ENCODE results near the gene AGMAT.
"Not testable (repeated sequence)": the region's sequence is repeated elsewhere in the genome, so short reads cannot be mapped to it uniquely, and the experiment has no call there.

Gene AGMAT

DNA sequence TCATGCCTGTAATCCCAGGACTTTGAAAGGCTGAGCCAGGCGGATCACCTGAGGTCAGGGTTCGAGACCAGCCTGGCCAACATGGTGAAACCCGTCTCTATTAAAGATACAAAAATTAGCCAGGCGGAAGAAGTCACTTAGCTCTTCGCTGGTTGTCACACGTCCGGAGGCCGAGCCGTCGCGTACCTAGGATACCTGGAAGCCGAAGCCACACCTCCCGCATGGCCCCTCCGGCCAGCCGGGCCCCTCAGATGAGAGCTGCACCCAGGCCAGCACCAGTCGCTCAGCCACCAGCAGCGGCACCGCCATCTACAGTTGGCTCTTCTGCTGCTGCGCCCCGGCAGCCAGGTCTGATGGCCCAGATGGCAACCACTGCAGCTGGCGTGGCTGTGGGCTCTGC, 19.5 kb upstream of the AGMAT start:
- H3K79me1 ChIP-seq (ENCODE audit: low read length): not testable (repeated sequence)

DNA sequence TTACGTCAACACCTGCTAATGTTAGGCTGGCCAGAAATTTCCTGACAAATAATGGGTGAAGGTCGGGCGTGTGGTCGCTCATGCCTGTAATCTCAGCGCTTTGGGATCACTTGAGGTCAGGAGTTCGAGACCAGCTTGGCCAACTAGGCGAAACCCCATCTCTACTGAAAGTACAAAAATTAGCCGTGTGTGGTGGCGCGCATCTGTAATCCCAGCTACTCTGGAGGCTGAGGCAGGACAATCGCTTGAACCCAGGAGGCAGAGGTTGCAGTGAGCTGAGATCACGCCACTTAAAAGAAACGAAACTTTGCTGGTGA, 19.1 kb upstream of the AGMAT start:
- peak overlapping the region; percentile 68 for H3K4me2 ChIP-seq (ENCODE audit: low read length)
- H3K9ac ChIP-seq (ENCODE audit: low read length); H3K23ac ChIP-seq (ENCODE audit: low read length); H2AK5ac ChIP-seq (ENCODE audit: low read length); H2BK120ac ChIP-seq (ENCODE audit: insufficient read depth, low read length, poor library complexity); H2AFZ ChIP-seq (ENCODE audit: insufficient read depth, low read length, poor library complexity); H3K4me3 ChIP-seq (ENCODE audit: low read depth, low read length); H3K27me3 ChIP-seq (ENCODE audit: insufficient read depth, low read length); H3K79me2 ChIP-seq (ENCODE audit: control insufficient read depth, insufficient read depth, low read length, poor library complexity); H3K9me3 ChIP-seq (ENCODE audit: insufficient read depth, low read depth, low read length); DNase-seq; H3K36me3 ChIP-seq (ENCODE audit: control insufficient read depth in 1 of 2, insufficient read depth in 2 of 2, low read length in 2 of 2); H4K91ac ChIP-seq (ENCODE audit: low read depth, low read length); H2BK12ac ChIP-seq (ENCODE audit: low read length); H3K14ac ChIP-seq (ENCODE audit: low read length); H2BK5ac ChIP-seq (ENCODE audit: low read depth, low read length, poor library complexity); H3K27ac ChIP-seq (ENCODE audit: low read depth, low read length); H3K79me1 ChIP-seq (ENCODE audit: low read length); H3K4me1 ChIP-seq (ENCODE audit: control insufficient read depth in 1 of 2, insufficient read depth in 2 of 2, low read length in 2 of 2): not testable (repeated sequence)
- H3K18ac ChIP-seq (ENCODE audit: low read length): peak overlapping the region; percentile 30
- peak overlapping the region; percentile 51 for H4K12ac ChIP-seq (ENCODE audit: low read depth, low read length)
- peak overlapping the region; percentile 79 for H4K8ac ChIP-seq (ENCODE audit: low read depth, low read length)
- peak overlapping the region; percentile 12 for H3K4ac ChIP-seq (ENCODE audit: low read depth, low read length)
- no CpG with 5 or more reads among the region's 13 CpGs for WGBS (ENCODE audit: extremely low coverage, insufficient coverage, insufficient read length)

More for the DNA sequence above, 19.5 kb upstream of the AGMAT start:
- not testable (repeated sequence) for H3K14ac ChIP-seq (ENCODE audit: low read length); H4K91ac ChIP-seq (ENCODE audit: low read depth, low read length); H4K12ac ChIP-seq (ENCODE audit: low read depth, low read length); H3K4me1 ChIP-seq (ENCODE audit: control insufficient read depth in 1 of 2, insufficient read depth in 2 of 2, low read length in 2 of 2); H3K4me3 ChIP-seq (ENCODE audit: low read depth, low read length); H3K4me2 ChIP-seq (ENCODE audit: low read length); H2BK120ac ChIP-seq (ENCODE audit: insufficient read depth, low read length, poor library complexity); H3K9me3 ChIP-seq (ENCODE audit: insufficient read depth, low read depth, low read length); H3K9ac ChIP-seq (ENCODE audit: low read length); H2BK12ac ChIP-seq (ENCODE audit: low read length); H2AFZ ChIP-seq (ENCODE audit: insufficient read depth, low read length, poor library complexity); H3K23ac ChIP-seq (ENCODE audit: low read length); DNase-seq; H3K36me3 ChIP-seq (ENCODE audit: control insufficient read depth in 1 of 2, insufficient read depth in 2 of 2, low read length in 2 of 2); H3K4ac ChIP-seq (ENCODE audit: low read depth, low read length); H4K8ac ChIP-seq (ENCODE audit: low read depth, low read length); H3K18ac ChIP-seq (ENCODE audit: low read length); H2AK5ac ChIP-seq (ENCODE audit: low read length); H3K27me3 ChIP-seq (ENCODE audit: insufficient read depth, low read length); H3K79me2 ChIP-seq (ENCODE audit: control insufficient read depth, insufficient read depth, low read length, poor library complexity); H2BK5ac ChIP-seq (ENCODE audit: low read depth, low read length, poor library complexity); H3K27ac ChIP-seq (ENCODE audit: low read depth, low read length)
- no CpG with 5 or more reads among the region's 21 CpGs for WGBS (ENCODE audit: extremely low coverage, insufficient coverage, insufficient read length)

DNA sequence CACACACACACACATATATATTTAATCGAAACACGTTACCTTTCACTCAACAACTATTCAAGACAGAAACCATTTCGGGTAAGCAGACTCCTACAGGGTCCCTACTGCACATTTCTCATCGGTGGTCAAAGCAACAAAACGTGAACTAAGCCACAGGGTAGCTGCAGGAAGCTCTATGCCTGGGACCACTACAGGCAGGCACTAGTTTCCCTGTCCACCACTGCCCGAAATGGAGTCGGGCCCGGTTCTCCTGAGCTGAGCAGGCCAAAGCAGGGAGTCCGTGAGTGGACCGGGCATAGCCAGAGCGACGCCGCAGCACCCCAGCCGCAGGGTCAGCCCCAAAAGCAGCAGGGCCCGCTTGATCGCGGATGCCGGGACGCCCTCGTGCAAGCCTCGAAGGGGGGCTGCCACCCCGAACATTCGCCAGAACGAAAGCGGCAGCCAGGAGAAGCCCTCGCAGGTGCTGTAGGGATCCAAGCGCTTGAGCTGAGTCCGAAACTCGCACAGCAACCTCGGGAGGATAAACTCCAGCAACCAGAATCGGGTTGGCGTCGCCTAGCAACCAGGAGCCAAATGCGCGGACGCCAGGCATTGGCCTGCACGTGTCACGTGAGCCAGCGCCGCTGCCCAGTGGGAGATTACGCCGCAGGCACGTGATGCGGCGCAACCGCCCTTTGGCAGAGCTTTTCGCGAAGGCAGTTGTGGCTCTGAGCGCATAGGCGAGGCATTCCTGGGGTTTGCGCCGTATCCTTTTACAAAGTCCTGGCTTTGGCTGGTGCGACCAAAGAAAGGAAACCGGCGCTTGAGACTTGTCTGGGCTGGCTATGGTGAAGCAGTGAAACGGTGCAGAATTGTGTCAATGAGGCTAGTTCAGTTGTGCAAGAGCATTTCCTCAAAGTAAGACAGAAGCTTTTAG, 18.5 kb upstream of the AGMAT start:
- H3K4ac ChIP-seq (ENCODE audit: low read depth, low read length): peak overlapping the region; percentile 12
- H2AFZ ChIP-seq (ENCODE audit: insufficient read depth, low read length, poor library complexity): peak overlapping the region; percentile 84
- peak overlapping the region; percentile 51 for H4K12ac ChIP-seq (ENCODE audit: low read depth, low read length)
- H3K79me1 ChIP-seq (ENCODE audit: low read length): peaks cover 2% of the 10 kb centered on the region
- peak overlapping the region; percentile 29 for H3K14ac ChIP-seq (ENCODE audit: low read length)
- H3K9ac ChIP-seq (ENCODE audit: low read length): peak overlapping the region; percentile 2
- no peaks in the 10 kb centered on the region for H3K79me2 ChIP-seq (ENCODE audit: control insufficient read depth, insufficient read depth, low read length, poor library complexity)
- no peaks in the 10 kb centered on the region for H3K27me3 ChIP-seq (ENCODE audit: insufficient read depth, low read length)
- peaks cover 2 to 3% of the 10 kb centered on the region in 2 experiments for H3K4me1 ChIP-seq (ENCODE audit: control insufficient read depth in 1 of 2, insufficient read depth in 2 of 2, low read length in 2 of 2)
- H3K27ac ChIP-seq (ENCODE audit: low read depth, low read length): no peak overlapping the region
- peak overlapping the region; percentile 69 for H3K4me3 ChIP-seq (ENCODE audit: low read depth, low read length)
- H2BK12ac ChIP-seq (ENCODE audit: low read length): no peak overlapping the region
- no peaks in the 10 kb centered on the region for H3K36me3 ChIP-seq (ENCODE audit: control insufficient read depth in 1 of 2, insufficient read depth in 2 of 2, low read length in 2 of 2)
- 100% methylated on average over 2 of the region's 56 CpGs for WGBS (ENCODE audit: extremely low coverage, insufficient coverage, insufficient read length)
- H4K91ac ChIP-seq (ENCODE audit: low read depth, low read length): no peak overlapping the region
- peak overlapping the region; percentile 79 for H4K8ac ChIP-seq (ENCODE audit: low read depth, low read length)
- H3K23ac ChIP-seq (ENCODE audit: low read length): no peak overlapping the region
- DNase-seq: peak; percentile 96 to 97
- no peaks in the 10 kb centered on the region for H3K9me3 ChIP-seq (ENCODE audit: insufficient read depth, low read depth, low read length)
- no peak overlapping the region for H2BK5ac ChIP-seq (ENCODE audit: low read depth, low read length, poor library complexity)
- H3K18ac ChIP-seq (ENCODE audit: low read length): peak overlapping the region; percentile 30
- no peak overlapping the region for H2AK5ac ChIP-seq (ENCODE audit: low read length)
- H2BK120ac ChIP-seq (ENCODE audit: insufficient read depth, low read length, poor library complexity): no peak overlapping the region
- H3K4me2 ChIP-seq (ENCODE audit: low read length): peak overlapping the region; percentile 68

DNA sequence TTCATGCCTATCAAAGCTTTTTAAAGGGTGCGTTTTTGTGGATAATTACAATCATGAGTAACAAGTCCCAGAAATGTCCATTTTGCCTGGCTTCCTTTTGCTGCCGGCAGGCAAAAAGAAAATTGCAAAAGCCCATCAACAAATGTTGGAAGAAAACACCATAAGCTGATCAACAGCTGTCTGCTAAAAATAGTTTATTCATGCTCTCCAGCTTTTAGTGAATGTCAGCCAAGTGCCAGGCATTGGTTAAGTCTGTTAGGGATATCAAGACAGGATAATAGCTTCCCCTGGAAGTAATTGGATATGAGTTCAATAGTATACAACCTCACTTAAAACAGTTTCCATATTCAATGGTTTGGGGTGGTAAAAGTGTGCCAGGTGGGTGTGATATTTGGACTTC, 13.6 kb upstream of the AGMAT start:
- Histone ChIP-seq H4K12ac (ENCODE audit: low read depth, low read length) (no peak overlapping the region), H2BK5ac (ENCODE audit: low read depth, low read length, poor library complexity) (no peak overlapping the region), H3K4me1 (ENCODE audit: control insufficient read depth in 1 of 2, insufficient read depth in 2 of 2, low read length in 2 of 2) (peaks cover 2 to 3% of the 10 kb centered on the region in 2 experiments), H3K23ac (ENCODE audit: low read length) (no peak overlapping the region), H3K79me2 (ENCODE audit: control insufficient read depth, insufficient read depth, low read length, poor library complexity) (no peaks in the 10 kb centered on the region), H3K27ac (ENCODE audit: low read depth, low read length) (no peak overlapping the region), H4K8ac (ENCODE audit: low read depth, low read length) (no peak overlapping the region), H3K36me3 (ENCODE audit: control insufficient read depth in 1 of 2, insufficient read depth in 2 of 2, low read length in 2 of 2) (no peaks in the 10 kb centered on the region), H3K9me3 (ENCODE audit: insufficient read depth, low read depth, low read length) (no peaks in the 10 kb centered on the region), H4K91ac (ENCODE audit: low read depth, low read length) (no peak overlapping the region), H3K4me3 (ENCODE audit: low read depth, low read length) (no peak overlapping the region), H3K9ac (ENCODE audit: low read length) (no peak overlapping the region), H2BK12ac (ENCODE audit: low read length) (no peak overlapping the region), H3K4me2 (ENCODE audit: low read length) (no peak overlapping the region), H2AK5ac (ENCODE audit: low read length) (no peak overlapping the region), H3K4ac (ENCODE audit: low read depth, low read length) (no peak overlapping the region), H2BK120ac (ENCODE audit: insufficient read depth, low read length, poor library complexity) (no peak overlapping the region), H3K14ac (ENCODE audit: low read length) (no peak overlapping the region), H3K27me3 (ENCODE audit: insufficient read depth, low read length) (no peaks in the 10 kb centered on the region), H3K18ac (ENCODE audit: low read length) (no peak overlapping the region), H2AFZ (ENCODE audit: insufficient read depth, low read length, poor library complexity) (no peak overlapping the region), H3K79me1 (ENCODE audit: low read length) (no peaks in the 10 kb centered on the region)
- WGBS (ENCODE audit: extremely low coverage, insufficient coverage, insufficient read length): no CpG with 5 or more reads among the region's 2 CpGs
- no peak for DNase-seq
